ENCODE measurements around the gene PPT1.

PPT1 gene

DNA sequence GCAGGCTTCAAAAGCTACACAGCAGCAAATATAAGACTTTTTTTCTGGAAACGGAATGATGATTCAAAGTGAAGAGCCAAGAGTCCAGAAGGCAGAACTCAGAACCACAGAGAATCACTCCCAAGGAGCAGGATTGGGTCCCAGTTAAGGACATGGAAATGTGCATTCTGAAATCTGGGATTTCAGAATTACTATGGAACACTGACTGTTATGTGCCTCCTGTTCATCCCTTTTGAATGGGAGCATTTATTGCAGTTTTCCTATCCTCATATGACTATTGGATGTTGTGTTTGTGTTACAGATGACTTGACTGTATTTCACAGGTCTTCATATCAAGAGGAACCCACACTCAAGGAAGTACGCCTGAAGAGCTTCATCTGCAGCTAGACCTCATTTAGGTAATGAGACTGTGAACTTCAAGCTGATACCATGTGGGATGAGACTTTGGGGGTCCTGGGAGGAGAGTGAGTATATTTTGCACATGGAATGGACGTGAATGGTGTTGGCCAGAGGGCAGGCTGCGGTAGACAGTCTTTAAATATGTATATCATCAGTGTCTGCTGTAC is 73.6 kb downstream of the PPT1 start:
- DNase-seq: no peak
